PFSK-1 (cell line): ENCODE results near the gene FAM120B.

ENCODE experiments used
- POLR2AphosphoS5 ChIP-seq: IDR thresholded peaks from 2 replicates; pipeline ENCODE4 v1.6.1; 2012; ENCODE audit warnings: low read depth, mild to moderate bottlenecking, control low read depth, low read length, moderate library complexity
- SIN3A ChIP-seq: IDR thresholded peaks from 2 replicates; pipeline ENCODE4 v1.6.1; 2012; ENCODE audit warnings: mild to moderate bottlenecking, low read length, moderate library complexity, borderline replicate concordance; ENCODE audit not compliant: insufficient read depth
- TAF1 ChIP-seq: IDR thresholded peaks from 2 replicates; pipeline ENCODE4 v1.6.1; 2012; ENCODE audit warnings: low read length, control low read depth, borderline replicate concordance; ENCODE audit not compliant: insufficient read depth
- TF ChIP-seq, protein P1 (sequence below), 2 experiments: IDR thresholded peaks; 2 replicates each; pipeline versions ENCODE4 v1.6.1 to v1.8.0; 2011 to 2012; ENCODE audit warnings: low read depth in 2 of 2, low read length in 2 of 2, control low read depth in 1 of 2, inconsistent platforms in 1 of 2, mild to moderate bottlenecking in 1 of 2, moderate library complexity in 1 of 2; ENCODE audit not compliant: insufficient read depth in 1 of 2

DNA sequence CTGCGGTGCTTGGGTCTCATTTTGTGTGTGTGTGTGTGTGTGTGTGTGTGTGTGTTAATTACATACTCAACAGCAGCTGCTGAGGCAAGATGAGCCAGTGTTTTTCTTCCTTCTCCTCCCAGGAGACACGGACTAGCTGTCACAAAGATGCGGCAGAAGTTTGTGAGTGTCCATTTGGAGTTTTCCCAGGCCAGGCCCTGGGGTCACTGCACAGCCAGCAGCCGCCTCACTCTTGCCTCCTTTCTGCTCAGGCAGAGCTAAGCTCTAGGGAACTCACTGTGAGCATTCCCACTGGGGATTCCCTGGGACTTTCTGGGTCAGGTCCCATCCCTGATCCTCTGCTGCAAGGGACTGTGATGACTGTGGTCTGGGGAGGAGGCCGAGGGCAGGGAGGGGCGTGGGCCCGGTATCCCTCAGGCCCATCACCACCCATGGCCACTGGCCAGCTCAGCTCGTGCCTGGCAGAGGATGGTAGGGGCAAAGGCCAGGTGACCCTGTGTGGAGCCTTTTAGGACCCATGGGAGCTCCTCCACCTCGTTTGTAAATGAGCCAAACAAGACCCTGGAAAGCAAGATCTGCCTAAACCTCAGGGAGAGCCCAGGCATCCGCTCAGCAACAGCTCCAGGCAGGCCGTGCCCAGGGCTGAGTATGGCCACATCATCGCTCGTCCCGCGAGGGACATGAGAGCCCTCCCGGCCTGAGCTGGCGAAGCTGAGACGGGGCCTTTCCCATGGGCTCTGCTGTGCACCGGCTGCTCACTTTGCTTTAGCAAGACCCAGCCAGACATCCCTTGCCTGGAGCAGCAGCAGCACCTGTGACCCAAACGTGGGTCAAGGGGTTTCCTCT is 144.6 kb downstream of the FAM120B start:
- TF ChIP-seq POLR2AphosphoS5, result no peak
- TF ChIP-seq TAF1, result no peak
- no peak for TF ChIP-seq SIN3A
- TF ChIP-seq, protein P1, sequence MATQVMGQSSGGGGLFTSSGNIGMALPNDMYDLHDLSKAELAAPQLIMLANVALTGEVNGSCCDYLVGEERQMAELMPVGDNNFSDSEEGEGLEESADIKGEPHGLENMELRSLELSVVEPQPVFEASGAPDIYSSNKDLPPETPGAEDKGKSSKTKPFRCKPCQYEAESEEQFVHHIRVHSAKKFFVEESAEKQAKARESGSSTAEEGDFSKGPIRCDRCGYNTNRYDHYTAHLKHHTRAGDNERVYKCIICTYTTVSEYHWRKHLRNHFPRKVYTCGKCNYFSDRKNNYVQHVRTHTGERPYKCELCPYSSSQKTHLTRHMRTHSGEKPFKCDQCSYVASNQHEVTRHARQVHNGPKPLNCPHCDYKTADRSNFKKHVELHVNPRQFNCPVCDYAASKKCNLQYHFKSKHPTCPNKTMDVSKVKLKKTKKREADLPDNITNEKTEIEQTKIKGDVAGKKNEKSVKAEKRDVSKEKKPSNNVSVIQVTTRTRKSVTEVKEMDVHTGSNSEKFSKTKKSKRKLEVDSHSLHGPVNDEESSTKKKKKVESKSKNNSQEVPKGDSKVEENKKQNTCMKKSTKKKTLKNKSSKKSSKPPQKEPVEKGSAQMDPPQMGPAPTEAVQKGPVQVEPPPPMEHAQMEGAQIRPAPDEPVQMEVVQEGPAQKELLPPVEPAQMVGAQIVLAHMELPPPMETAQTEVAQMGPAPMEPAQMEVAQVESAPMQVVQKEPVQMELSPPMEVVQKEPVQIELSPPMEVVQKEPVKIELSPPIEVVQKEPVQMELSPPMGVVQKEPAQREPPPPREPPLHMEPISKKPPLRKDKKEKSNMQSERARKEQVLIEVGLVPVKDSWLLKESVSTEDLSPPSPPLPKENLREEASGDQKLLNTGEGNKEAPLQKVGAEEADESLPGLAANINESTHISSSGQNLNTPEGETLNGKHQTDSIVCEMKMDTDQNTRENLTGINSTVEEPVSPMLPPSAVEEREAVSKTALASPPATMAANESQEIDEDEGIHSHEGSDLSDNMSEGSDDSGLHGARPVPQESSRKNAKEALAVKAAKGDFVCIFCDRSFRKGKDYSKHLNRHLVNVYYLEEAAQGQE (IDR thresholded peaks at IDR 0.05; ENCODE audit: insufficient read depth in 1 of 2, low read depth in 2 of 2, low read length in 2 of 2), result no peak
